CD4-positive, alpha-beta T cell (primary cell): ENCODE results near the gene GCC2. TPM values are rescaled to one million over a fixed set of nuclear protein-coding genes. Genes with fewer than 3 reads are reported as not detected.

Experiments used
- ATAC-seq: fragments of 200-7000 bp; cut with Tn5 transposase; one replicate; pipeline ENCODE4 v1.10.0; 2022; ENCODE audit warnings: mild to moderate bottlenecking; ENCODE audit not compliant: poor library complexity
- CTCF ChIA-PET: fragments of 350-600 bp; sonication (Branson Sonifier 250); formaldehyde crosslinking; loops from one replicate; lab custom pipeline; 2021; ENCODE audit warnings: antibody characterized with exemption, inconsistent platforms; lab: Charles Lee
- POLR2A ChIA-PET: fragments of 350-600 bp; sonication (Branson Sonifier 250); formaldehyde crosslinking; loops from one replicate; lab custom pipeline; 2021; ENCODE audit warnings: antibody characterized with exemption, inconsistent platforms; lab: Charles Lee
- DNase-seq, 14 experiments: peaks; one replicate each; pipeline ENCODE4 v3.0.0-alpha.2; 2013 to 2020; ENCODE audit warnings: mixed read lengths in 2 of 14
- H3K27ac ChIP-seq, 2 donors: one replicate each; pipeline versions ENCODE4 v1.5.1 to v1.7.0; 2013; ENCODE audit warnings: low read length in 2 of 2, low read depth in 1 of 2, mild to moderate bottlenecking in 1 of 2
- H3K27me3 ChIP-seq, 2 experiments: 1 replicate in 1 of 2; 2 replicates in 1 of 2; pipeline versions ENCODE4 v1.6.1 to v1.7.0; 2013; ENCODE audit warnings: low read length in 2 of 2, control low read depth in 1 of 2, mild to moderate bottlenecking in 1 of 2, moderate library complexity in 1 of 2; ENCODE audit not compliant: insufficient read depth in 2 of 2, control insufficient read depth in 1 of 2
- H3K36me3 ChIP-seq: one replicate; pipeline ENCODE4 v1.6.1; 2013; ENCODE audit warnings: low read length, control low read depth; ENCODE audit not compliant: insufficient read depth
- H3K4me1 ChIP-seq: one replicate; pipeline ENCODE4 v1.6.1; 2013; ENCODE audit warnings: low read length, control low read depth; ENCODE audit not compliant: insufficient read depth
- H3K4me3 ChIP-seq: one replicate; pipeline ENCODE4 v1.5.1; 2013; ENCODE audit warnings: mild to moderate bottlenecking, low read length, moderate library complexity
- H3K9me3 ChIP-seq, 2 experiments: 1 replicate in 1 of 2; 2 replicates in 1 of 2; pipeline versions ENCODE4 v1.6.1 to v1.7.0; 2013; ENCODE audit warnings: low read length in 2 of 2, mild to moderate bottlenecking in 2 of 2, control low read depth in 1 of 2, moderate library complexity in 1 of 2; ENCODE audit not compliant: control insufficient read depth in 1 of 2, insufficient read depth in 1 of 2
- H3K27ac Mint-ChIP-seq: one replicate; pipeline ENCODE4 v1.8.0; 2020; ENCODE audit warnings: mixed read lengths
- H3K27me3 Mint-ChIP-seq: one replicate; pipeline ENCODE4 v1.8.0; 2021; ENCODE audit warnings: mixed read lengths
- H3K36me3 Mint-ChIP-seq: one replicate; pipeline ENCODE4 v1.8.0; 2021; ENCODE audit warnings: low read depth, mixed read lengths
- H3K4me1 Mint-ChIP-seq: one replicate; pipeline ENCODE4 v1.8.0; 2021; ENCODE audit warnings: low read depth, mixed read lengths
- H3K4me3 Mint-ChIP-seq: one replicate; pipeline ENCODE4 v1.8.0; 2020; ENCODE audit warnings: mild to moderate bottlenecking, mixed read lengths
- H3K9me3 Mint-ChIP-seq: one replicate; pipeline ENCODE4 v1.8.0; 2020; ENCODE audit warnings: mixed read lengths
- intact Hi-C, 2 experiments: fragments of 100-400 bp; cut with DNase I in 1 of 2; cut with micrococcal nuclease in 1 of 2; formaldehyde crosslinking; loops; one replicate each; pipeline versions ENCODE4 v1.15.1 to v1.9.0; 2023 to 2025; cut with DNase I, micrococcal nuclease
- total RNA-seq, 174 experiments: library from RNA in 2 of 174; stranded (reverse) in 2 of 174; gene quantifications; one replicate each; pipeline ENCODE4 v1.2.3 and lab custom pipeline; 2021 to 2026
- TF ChIP-seq, protein P1 (sequence below): fragments of 200-600 bp; IDR thresholded peaks from one replicate; pipeline ENCODE4 v1.8.0; 2022; ENCODE audit warnings: antibody characterized with exemption, mild to moderate bottlenecking

The GCC2 gene
- total RNA-seq, 2 experiments from 2014 or later: 134 to 141 TPM

DNA sequence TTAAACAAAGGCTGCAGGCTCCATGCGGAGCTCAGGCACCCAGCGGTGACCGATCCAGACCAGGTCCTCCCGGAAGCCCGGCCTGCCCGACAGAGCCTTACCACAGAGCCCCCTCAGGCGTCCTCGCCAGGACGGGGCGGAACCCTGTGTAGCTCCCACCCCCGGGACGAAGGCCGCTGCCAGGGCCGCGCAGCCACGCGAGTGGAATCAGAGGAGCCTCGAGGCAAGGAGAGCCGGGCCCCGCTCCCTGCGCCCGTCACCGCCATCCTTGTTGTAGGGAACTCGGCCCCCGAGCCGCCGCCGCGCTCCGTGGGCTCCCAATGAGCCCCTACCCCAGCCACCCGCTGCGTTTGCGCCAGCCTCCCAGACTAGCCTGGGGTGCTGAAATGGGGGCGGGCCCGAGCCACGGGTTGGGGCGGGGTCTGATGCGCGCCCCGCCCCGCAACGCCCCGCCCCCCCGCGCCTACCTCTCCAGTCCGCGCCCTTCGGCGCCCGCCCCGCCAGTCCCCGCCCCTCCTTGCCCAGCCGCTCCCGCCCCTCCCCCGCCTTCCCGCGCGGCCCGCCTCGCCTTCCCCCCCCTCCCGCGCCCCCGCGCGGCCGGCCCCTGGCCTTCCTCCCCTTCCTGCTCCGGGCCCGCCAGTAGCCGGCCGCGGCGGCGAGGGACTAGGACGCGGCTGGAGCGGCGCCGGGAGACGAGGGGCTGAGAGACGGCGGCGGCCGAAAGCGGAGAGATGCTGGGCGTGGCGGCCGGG is 85.0 kb downstream of the GCC2 start, which contains the start of gene LIMS1:
TSS of gene LIMS1 (plus strand) at position 639 of the 752 bp plus-strand sequence. CDS start at position 732, 93 bp downstream.
- no peaks in the 10 kb centered on the region for H3K27me3 Mint-ChIP-seq
- peak within 1 kb of the TSS; percentile 91 for H3K4me3 ChIP-seq
- CTCF ChIA-PET: interaction anchor here (1.6 kb wide), 1 partner anchor 102 kb away, joined by 4 read pairs; no protein-coding TSS in a partner anchor

DNA sequence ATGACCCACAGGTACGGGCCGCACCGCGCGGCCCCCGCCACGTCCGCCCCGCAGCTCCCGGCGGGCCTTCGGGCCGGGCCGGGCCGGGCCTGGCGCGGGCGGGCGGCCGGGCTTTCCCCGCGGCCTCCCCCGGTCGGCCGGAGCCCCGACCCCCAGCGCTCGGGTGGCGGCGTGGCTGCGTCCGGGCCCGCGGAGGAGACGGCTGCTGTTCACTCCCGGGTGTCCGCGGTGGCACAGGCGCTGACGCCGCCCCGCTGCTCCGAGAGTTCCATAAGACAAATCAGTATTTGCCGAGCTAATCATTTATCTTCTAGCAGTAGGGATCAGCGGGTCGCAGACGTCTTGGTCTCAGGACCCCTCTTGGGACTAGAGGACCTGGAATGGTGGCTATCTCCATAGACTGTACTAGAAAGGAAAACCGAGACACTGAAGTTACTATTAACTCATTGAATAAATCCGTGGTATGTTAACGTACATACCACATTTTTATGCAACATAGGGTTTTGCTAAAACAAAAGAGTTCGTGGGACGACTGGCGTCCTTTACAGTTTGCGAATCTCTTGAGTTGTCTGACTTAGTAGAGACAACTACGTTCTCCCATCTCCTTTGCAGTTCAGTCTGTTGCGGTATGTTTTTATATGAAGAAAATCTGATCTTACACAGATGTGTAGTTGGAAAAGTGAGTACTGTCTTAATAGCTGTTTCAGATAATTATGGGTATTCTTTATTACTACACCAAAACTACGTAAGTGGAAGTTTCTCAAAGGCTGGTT is 85.8 kb downstream of the GCC2 start:
- peak; percentile 17 for ATAC-seq
- CTCF ChIA-PET: interaction anchor here (1.6 kb wide), 1 partner anchor 102 kb away, joined by 4 read pairs; no protein-coding TSS in a partner anchor

More for the DNA sequence above, 85.0 kb downstream of the GCC2 start, which contains the start of gene LIMS1:
- H3K36me3 Mint-ChIP-seq: peaks cover 4% of the 10 kb centered on the region
- no peaks in the 10 kb centered on the region for H3K9me3 Mint-ChIP-seq
- H3K9me3 ChIP-seq: no peaks in the 10 kb centered on the region
- intact Hi-C loops: loop anchor here (2.0 to 10.0 kb wide), 5 partner anchors 51 to 253 kb away; partner anchors contain the start of genes CCDC138 (in 1 of the 2), GCC2 (in 1 of the 2) and RANBP2 (in 1 of the 2)
- POLR2A ChIA-PET: interaction anchor here (0.7 to 2.6 kb wide), 6 partner anchors 8 to 185 kb away, joined by 3 to 7 read pairs (median 4); partner anchors contain the start of genes GCC2 and RANBP2
- peak; percentile 76 to 93 (median 86) for DNase-seq
- peaks cover 25% of the 10 kb centered on the region for H3K4me1 ChIP-seq
- H3K4me1 Mint-ChIP-seq: peaks cover 41% of the 10 kb centered on the region
- peak within 1 kb of the TSS; percentile 86 for H3K27ac Mint-ChIP-seq
- peak within 1 kb of the TSS; percentile 99 for H3K4me3 Mint-ChIP-seq
- TF ChIP-seq, protein P1, sequence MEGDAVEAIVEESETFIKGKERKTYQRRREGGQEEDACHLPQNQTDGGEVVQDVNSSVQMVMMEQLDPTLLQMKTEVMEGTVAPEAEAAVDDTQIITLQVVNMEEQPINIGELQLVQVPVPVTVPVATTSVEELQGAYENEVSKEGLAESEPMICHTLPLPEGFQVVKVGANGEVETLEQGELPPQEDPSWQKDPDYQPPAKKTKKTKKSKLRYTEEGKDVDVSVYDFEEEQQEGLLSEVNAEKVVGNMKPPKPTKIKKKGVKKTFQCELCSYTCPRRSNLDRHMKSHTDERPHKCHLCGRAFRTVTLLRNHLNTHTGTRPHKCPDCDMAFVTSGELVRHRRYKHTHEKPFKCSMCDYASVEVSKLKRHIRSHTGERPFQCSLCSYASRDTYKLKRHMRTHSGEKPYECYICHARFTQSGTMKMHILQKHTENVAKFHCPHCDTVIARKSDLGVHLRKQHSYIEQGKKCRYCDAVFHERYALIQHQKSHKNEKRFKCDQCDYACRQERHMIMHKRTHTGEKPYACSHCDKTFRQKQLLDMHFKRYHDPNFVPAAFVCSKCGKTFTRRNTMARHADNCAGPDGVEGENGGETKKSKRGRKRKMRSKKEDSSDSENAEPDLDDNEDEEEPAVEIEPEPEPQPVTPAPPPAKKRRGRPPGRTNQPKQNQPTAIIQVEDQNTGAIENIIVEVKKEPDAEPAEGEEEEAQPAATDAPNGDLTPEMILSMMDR: no peak
- ATAC-seq: peak; percentile 93
- no peaks in the 10 kb centered on the region for H3K27me3 ChIP-seq
- H3K36me3 ChIP-seq: no peaks in the 10 kb centered on the region
- H3K27ac ChIP-seq: peak within 1 kb of the TSS in 1 of 2 donors; percentile 50

More for the DNA sequence above, 85.8 kb downstream of the GCC2 start:
- H3K36me3 Mint-ChIP-seq: peaks cover 4% of the 10 kb centered on the region
- peak overlapping the region; percentile 62 for H3K4me3 ChIP-seq
- TF ChIP-seq, protein P1: no peak
- intact Hi-C loops: loop anchor here (2.0 to 10.0 kb wide), 5 partner anchors 50 to 253 kb away; partner anchors contain the start of genes CCDC138 (in 1 of the 2), GCC2 (in 1 of the 2) and RANBP2 (in 1 of the 2)
- no peak overlapping the region for H3K27ac ChIP-seq
- no peaks in the 10 kb centered on the region for H3K27me3 Mint-ChIP-seq
- H3K4me1 ChIP-seq: peaks cover 25% of the 10 kb centered on the region
- H3K27me3 ChIP-seq: no peaks in the 10 kb centered on the region
- peak overlapping the region; percentile 99 for H3K4me3 Mint-ChIP-seq
- H3K9me3 Mint-ChIP-seq: no peaks in the 10 kb centered on the region
- peak in 11 of 14 experiments; percentile 5 to 68 (median 24) for DNase-seq
- POLR2A ChIA-PET: interaction anchor here (0.9 to 2.6 kb wide), 4 partner anchors 13 to 86 kb away, joined by 3 to 7 read pairs (median 4); partner anchors contain the start of gene GCC2
- peaks cover 41% of the 10 kb centered on the region for H3K4me1 Mint-ChIP-seq
- H3K36me3 ChIP-seq: no peaks in the 10 kb centered on the region
- H3K9me3 ChIP-seq: no peaks in the 10 kb centered on the region
- peak overlapping the region; percentile 86 for H3K27ac Mint-ChIP-seq
